Hepatocyte (in vitro differentiated cells): Measurements from ENCODE around the gene MOB4. TPM values are rescaled to one million over a fixed set of nuclear protein-coding genes. Genes with fewer than 3 reads are reported as not detected.
A peak's percentile ranks its signal among the peaks of the same experiment; 100 is the strongest.

Source experiments
- DNase-seq: peaks from one replicate; pipeline ENCODE4 v3.0.0-alpha.2; 2016; ENCODE audit warnings: low spot score
- H2AFZ ChIP-seq: fragments of 200-600 bp; sonication (generic); 2 replicates; pipeline ENCODE4 v1.6.0; 2016; ENCODE audit warnings: antibody characterized with exemption, mild to moderate bottlenecking
- H3K27ac ChIP-seq: fragments of 200-600 bp; sonication (generic); 2 replicates; pipeline ENCODE4 v1.5.1; 2016; ENCODE audit warnings: mild to moderate bottlenecking
- H3K27me3 ChIP-seq: fragments of 200-600 bp; sonication (generic); 2 replicates; pipeline ENCODE4 v1.6.1; 2016
- H3K36me3 ChIP-seq: fragments of 200-600 bp; sonication (generic); replicated peaks from 2 replicates; pipeline ENCODE4 v1.5.1; 2016; ENCODE audit warnings: low read depth; ENCODE audit not compliant: insufficient read depth
- H3K4me1 ChIP-seq: fragments of 200-600 bp; sonication (generic); 2 replicates; pipeline ENCODE4 v1.5.1; 2016; ENCODE audit warnings: mild to moderate bottlenecking, moderate library complexity; ENCODE audit not compliant: insufficient read depth
- H3K4me2 ChIP-seq: fragments of 200-600 bp; sonication (generic); 2 replicates; pipeline ENCODE4 v1.6.0; 2016
- H3K4me3 ChIP-seq: fragments of 200-600 bp; sonication (generic); 2 replicates; pipeline ENCODE4 v1.5.1; 2016; ENCODE audit warnings: mild to moderate bottlenecking
- H3K79me2 ChIP-seq: fragments of 200-600 bp; sonication (generic); 2 replicates; pipeline ENCODE4 v1.6.0; 2017; ENCODE audit warnings: mild to moderate bottlenecking
- H3K9me2 ChIP-seq: fragments of 200-600 bp; sonication (generic); replicated peaks from 2 replicates; pipeline ENCODE4 v1.6.0; 2017; ENCODE audit warnings: mild to moderate bottlenecking; ENCODE audit not compliant: insufficient read depth
- H3K9me3 ChIP-seq: fragments of 200-600 bp; sonication (generic); 2 replicates; pipeline ENCODE4 v1.5.1; 2016; ENCODE audit warnings: low read depth, mild to moderate bottlenecking
- H4K20me1 ChIP-seq: fragments of 200-600 bp; sonication (generic); 2 replicates; pipeline ENCODE4 v1.6.0; 2016; ENCODE audit warnings: mild to moderate bottlenecking; ENCODE audit not compliant: insufficient read depth, poor library complexity, severe bottlenecking
- EZH2 ChIP-seq: fragments of 200-600 bp; sonication (generic); IDR thresholded peaks from 2 replicates; pipeline ENCODE4 v1.6.1; 2016; ENCODE audit warnings: antibody characterized with exemption, mild to moderate bottlenecking, borderline replicate concordance
- EZH2phosphoT487 ChIP-seq: fragments of 200-600 bp; sonication (generic); IDR thresholded peaks from one replicate; pipeline ENCODE4 v1.6.1; 2018; ENCODE audit warnings: antibody characterized with exemption, mild to moderate bottlenecking, low read depth, moderate library complexity; ENCODE audit not compliant: unreplicated experiment, severe bottlenecking
- WGBS: methylation state at CpG from one replicate; pipeline ENCODE4 v1.1.6; 2016; ENCODE audit warnings: low lambda C conversion rate; ENCODE audit errors: missing lambda C conversion rate; 5-methylcytosine and 5-hydroxymethylcytosine counted together
- polyA plus RNA-seq: library from polyadenylated mRNA; unstranded; fragments of >200 nt; fragmentation: Nextera tagmentation; extraction: Ambion mirVana; gene quantifications from 2 replicates; pipeline ENCODE4 v1.2.1, GENCODE V29; 2016
- total RNA-seq: library from RNA; depleted of rRNA; stranded (reverse); fragments of >200 nt; gene quantifications from 2 replicates; pipeline ENCODE4 v1.2.3, GENCODE V29; 2014
- TF ChIP-seq, protein P1 (sequence below): fragments of 200-600 bp; sonication (generic); IDR thresholded peaks from 2 replicates; pipeline ENCODE4 v1.5.1; 2016; ENCODE audit warnings: antibody characterized with exemption, mild to moderate bottlenecking; ENCODE audit not compliant: poor library complexity

The MOB4 gene
- total and polyA plus RNA-seq, 2 experiments from 2014 or later: 44.1 to 50.1 TPM

DNA sequence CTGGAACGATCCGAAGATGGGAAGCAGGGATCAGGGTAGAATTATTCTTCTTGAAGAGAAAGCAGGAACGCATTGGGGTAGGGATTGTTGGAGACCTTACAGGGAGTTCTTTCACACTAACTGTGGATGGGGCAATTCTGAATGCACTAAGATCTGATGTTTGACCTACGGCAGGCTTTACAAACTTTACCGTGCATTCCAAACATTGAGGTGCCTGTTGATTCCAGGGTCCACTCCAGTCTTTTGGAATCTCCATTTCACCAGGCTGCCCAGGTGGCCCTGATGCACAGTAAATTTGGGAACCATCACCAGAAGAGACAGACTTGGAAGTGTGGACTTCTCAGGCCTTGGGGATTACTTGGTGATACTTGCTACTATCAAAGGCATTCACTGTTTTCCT lies 82.6 kb downstream of the MOB4 start:
- Histone ChIP-seq H3K9me3 (no peaks in the 10 kb centered on the region), H2AFZ (no peak overlapping the region), H3K36me3 (no peaks in the 10 kb centered on the region), H3K4me1 (no peaks in the 10 kb centered on the region), H3K4me2 (no peak overlapping the region), H4K20me1 (no peaks in the 10 kb centered on the region), H3K27ac (no peak overlapping the region), H3K79me2 (no peaks in the 10 kb centered on the region), H3K9me2 (no peaks in the 10 kb centered on the region), H3K27me3 (no peaks in the 10 kb centered on the region), H3K4me3 (no peak overlapping the region)
- no peak for DNase-seq
- TF ChIP-seq EZH2 (no peak), EZH2phosphoT487 (no peak)
- TF ChIP-seq, protein P1, sequence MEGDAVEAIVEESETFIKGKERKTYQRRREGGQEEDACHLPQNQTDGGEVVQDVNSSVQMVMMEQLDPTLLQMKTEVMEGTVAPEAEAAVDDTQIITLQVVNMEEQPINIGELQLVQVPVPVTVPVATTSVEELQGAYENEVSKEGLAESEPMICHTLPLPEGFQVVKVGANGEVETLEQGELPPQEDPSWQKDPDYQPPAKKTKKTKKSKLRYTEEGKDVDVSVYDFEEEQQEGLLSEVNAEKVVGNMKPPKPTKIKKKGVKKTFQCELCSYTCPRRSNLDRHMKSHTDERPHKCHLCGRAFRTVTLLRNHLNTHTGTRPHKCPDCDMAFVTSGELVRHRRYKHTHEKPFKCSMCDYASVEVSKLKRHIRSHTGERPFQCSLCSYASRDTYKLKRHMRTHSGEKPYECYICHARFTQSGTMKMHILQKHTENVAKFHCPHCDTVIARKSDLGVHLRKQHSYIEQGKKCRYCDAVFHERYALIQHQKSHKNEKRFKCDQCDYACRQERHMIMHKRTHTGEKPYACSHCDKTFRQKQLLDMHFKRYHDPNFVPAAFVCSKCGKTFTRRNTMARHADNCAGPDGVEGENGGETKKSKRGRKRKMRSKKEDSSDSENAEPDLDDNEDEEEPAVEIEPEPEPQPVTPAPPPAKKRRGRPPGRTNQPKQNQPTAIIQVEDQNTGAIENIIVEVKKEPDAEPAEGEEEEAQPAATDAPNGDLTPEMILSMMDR: no peak
- 86% methylated on average over 5 of the region's 5 CpGs for WGBS

DNA sequence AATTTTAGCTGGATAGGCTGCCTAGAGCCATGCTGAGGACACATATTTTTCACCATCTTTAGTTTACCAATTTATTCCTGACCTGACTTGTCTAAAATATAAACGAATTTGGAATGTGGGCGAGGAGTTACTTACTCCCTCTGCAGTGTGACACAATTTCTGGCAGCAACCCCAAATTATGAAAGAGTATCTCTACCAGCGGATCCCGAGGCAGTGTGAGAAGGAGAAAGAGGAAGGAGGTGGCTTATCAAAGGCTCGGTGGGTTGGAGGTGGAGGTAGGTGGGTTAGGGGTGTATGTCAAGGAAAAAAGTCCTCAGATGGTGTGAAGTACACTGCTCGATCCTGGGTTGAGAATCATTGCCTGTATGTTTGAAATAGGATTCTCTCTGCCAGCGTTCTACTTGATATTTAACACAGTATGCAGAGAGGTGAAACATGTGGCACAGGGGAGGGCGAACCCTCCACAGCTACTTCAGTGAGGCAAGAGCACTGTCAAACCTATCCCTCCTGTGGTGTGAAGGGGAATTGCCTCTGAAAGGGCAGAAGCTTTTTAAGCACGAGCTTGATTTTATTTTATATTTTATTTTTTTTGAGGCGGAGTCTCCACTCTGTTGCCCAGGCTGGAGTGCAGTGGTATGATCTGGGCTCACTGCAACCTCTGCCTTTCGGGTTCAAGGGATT lies 83.6 kb downstream of the MOB4 start:
- no peak overlapping the region for H3K27ac ChIP-seq
- no peak overlapping the region for H2AFZ ChIP-seq
- no peak for TF ChIP-seq EZH2phosphoT487
- TF ChIP-seq, protein P1: peak; percentile 20

DNA sequence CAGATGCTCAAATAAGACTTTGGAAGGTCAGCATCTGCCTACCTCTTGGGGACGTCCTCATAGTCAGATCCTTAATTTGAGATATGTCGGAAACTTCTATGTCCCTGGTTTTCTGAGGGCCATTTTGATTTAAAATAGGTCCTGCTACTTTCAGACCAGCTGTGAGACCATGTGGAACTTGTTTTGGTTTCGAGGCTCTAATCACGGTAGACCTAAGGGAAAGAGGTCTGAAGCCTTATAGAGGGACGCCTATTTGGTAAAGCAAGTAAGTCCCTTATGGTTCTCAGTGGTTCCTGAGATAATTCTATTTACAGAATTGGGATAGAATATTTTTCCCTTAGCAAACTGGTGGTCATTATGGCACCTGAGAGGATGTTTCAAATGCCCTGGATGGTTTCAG lies 84.4 kb downstream of the MOB4 start:
- Histone ChIP-seq H3K4me1 (no peaks in the 10 kb centered on the region), H3K27me3 (no peaks in the 10 kb centered on the region), H3K4me3 (no peak overlapping the region), H3K4me2 (no peak overlapping the region), H2AFZ (no peak overlapping the region), H3K9me2 (no peaks in the 10 kb centered on the region), H3K36me3 (no peaks in the 10 kb centered on the region), H3K9me3 (no peaks in the 10 kb centered on the region), H3K27ac (no peak overlapping the region), H3K79me2 (no peaks in the 10 kb centered on the region), H4K20me1 (no peaks in the 10 kb centered on the region)
- TF ChIP-seq, protein P1: no peak
- no peak for TF ChIP-seq EZH2
- TF ChIP-seq EZH2phosphoT487: no peak
- no peak for DNase-seq
- 96% methylated on average over 5 of the region's 5 CpGs for WGBS

More for the DNA sequence above, 83.6 kb downstream of the MOB4 start:
- H4K20me1 ChIP-seq: no peaks in the 10 kb centered on the region
- no peak overlapping the region for H3K4me2 ChIP-seq
- no peaks in the 10 kb centered on the region for H3K9me3 ChIP-seq
- no peaks in the 10 kb centered on the region for H3K36me3 ChIP-seq
- H3K9me2 ChIP-seq: no peaks in the 10 kb centered on the region
- H3K4me3 ChIP-seq: no peak overlapping the region
- 78% methylated on average over 11 of the region's 11 CpGs for WGBS
- H3K4me1 ChIP-seq: no peaks in the 10 kb centered on the region
- no peaks in the 10 kb centered on the region for H3K27me3 ChIP-seq
- no peaks in the 10 kb centered on the region for H3K79me2 ChIP-seq
- peak; percentile 34 for DNase-seq
